Effector memory CD8-positive, alpha-beta T cell (primary cell): Measurements from ENCODE around the gene DRD4.

Source experiments
- ATAC-seq: fragments of 150-1000 bp; cut with Tn5 transposase; replicated peaks from 2 replicates; pipeline ENCODE4 v1.10.0; 2021; ENCODE audit warnings: mild to moderate bottlenecking, moderate library complexity
- DNase-seq, 3 experiments: peaks; one replicate each; pipeline ENCODE4 v3.0.0; 2021
- H3K27ac Mint-ChIP-seq, 2 donors: one replicate each; pipeline ENCODE4 v1.8.0; 2022; ENCODE audit warnings: mild to moderate bottlenecking in 2 of 2, mixed read lengths in 2 of 2, moderate library complexity in 2 of 2
- H3K27me3 Mint-ChIP-seq, 2 donors: one replicate each; pipeline ENCODE4 v1.8.0; 2022; ENCODE audit warnings: mixed read lengths in 2 of 2
- H3K36me3 Mint-ChIP-seq: one replicate; pipeline ENCODE4 v1.8.0; 2022; ENCODE audit warnings: mild to moderate bottlenecking, moderate library complexity, mixed read lengths; ENCODE audit not compliant: insufficient read depth
- H3K4me1 Mint-ChIP-seq, 2 donors: one replicate each; pipeline ENCODE4 v1.8.0; 2022; ENCODE audit warnings: low read depth in 2 of 2, mixed read lengths in 2 of 2
- H3K4me3 Mint-ChIP-seq, 2 donors: one replicate each; pipeline ENCODE4 v1.8.0; 2022; ENCODE audit warnings: mild to moderate bottlenecking in 2 of 2, mixed read lengths in 2 of 2, moderate library complexity in 2 of 2
- H3K9me3 Mint-ChIP-seq, 2 donors: one replicate each; pipeline ENCODE4 v1.8.0; 2022; ENCODE audit warnings: mixed read lengths in 2 of 2
- total RNA-seq, 9 experiments: gene quantifications; one replicate each; lab custom pipeline; 2026; lab: John Stamatoyannopoulos, UW

DRD4 gene
- total RNA-seq, result 0 to 1.1 (median 0.13) reads per million in 9 experiments

DNA sequence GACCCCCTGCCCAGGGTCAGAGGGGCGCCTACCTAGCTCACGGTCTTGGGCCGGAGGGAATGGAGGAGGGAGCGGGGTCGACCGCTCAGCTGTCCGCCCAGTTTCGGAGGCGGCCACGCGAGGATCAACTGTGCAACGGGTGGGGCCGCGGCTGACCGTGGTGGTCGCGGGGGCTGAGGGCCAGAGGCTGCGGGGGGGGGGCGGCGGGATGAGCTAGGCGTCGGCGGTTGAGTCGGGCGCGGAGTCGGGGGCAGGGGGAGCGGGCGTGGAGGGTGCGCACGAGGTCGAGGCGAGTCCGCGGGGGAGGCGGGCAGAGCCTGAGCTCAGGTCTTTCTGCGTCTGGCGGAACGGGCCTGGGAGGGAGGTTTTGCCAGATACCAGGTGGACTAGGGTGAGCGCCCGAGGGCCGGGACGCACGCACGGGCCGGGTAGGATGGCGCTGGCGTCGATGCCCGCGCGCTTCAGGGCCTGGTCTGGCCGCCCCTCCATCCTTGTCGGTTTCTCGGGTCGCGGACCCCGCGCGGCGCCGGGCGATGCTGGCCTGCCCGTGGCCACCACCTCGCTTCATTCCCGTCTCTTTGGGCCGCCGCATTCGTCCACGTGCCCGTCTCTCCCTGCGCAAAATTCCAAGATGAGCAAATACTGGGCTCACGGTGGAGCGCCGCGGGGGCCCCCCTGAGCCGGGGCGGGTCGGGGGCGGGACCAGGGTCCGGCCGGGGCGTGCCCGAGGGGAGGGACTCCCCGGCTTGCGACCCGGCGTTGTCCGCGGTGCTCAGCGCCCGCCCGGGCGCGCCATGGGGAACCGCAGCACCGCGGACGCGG lies at the start of gene DRD4:
Gene DRD4, plus strand, starts transcription at position 759 of the 822 bp plus-strand sequence. Its CDS starts 36 bp downstream, at position 795.
- Mint-ChIP-seq H3K27me3 (peaks cover 13 to 38% of the 10 kb centered on the region in 2 donors), H3K36me3 (no peaks in the 10 kb centered on the region), H3K4me3 (peak within 1 kb of the TSS; percentile 57 to 58), H3K27ac (no peak within 1 kb of the TSS), H3K9me3 (no peaks in the 10 kb centered on the region), H3K4me1 (peaks cover 11 to 15% of the 10 kb centered on the region in 2 donors)
- DNase-seq (no peak), ATAC-seq (peak; percentile 30)

DNA sequence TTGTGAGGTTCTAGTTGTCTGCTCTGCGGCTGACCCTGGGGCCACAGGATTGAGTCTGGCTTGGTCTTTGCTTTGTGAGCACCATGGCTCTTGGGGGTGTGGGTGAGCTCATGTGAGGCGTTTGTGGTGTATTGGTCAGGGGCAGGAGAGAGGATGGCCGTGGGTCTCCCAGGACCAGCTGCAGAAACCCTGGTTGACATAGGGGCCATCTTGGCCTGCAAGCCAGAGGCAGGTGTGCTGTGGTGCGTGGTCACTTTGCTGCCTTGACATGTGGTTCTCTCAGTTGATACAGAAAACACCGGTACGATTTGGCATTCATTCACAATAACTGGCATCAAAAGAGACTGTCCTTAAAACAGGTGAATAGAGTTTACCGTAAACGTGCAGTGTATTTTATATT lies 49.5 kb upstream of the DRD4 start:
- H3K9me3 Mint-ChIP-seq, result no peaks in the 10 kb centered on the region
- peaks cover 82% of the 10 kb centered on the region for H3K36me3 Mint-ChIP-seq
- H3K4me1 Mint-ChIP-seq, result peaks cover 16 to 29% of the 10 kb centered on the region in 2 donors
- ATAC-seq, result peak; percentile 9
- peak overlapping the region; percentile 99 for H3K27ac Mint-ChIP-seq
- peak overlapping the region; percentile 70 to 71 for H3K4me3 Mint-ChIP-seq
- H3K27me3 Mint-ChIP-seq, result no peaks in the 10 kb centered on the region
- DNase-seq, result no peak

GRCh38 chr11:587978-588380 lies 49.1 kb upstream of the DRD4 start:
- Mint-ChIP-seq H3K27ac (peak overlapping the region; percentile 99), H3K36me3 (peaks cover 82% of the 10 kb centered on the region), H3K4me3 (peak overlapping the region; percentile 70 to 71), H3K9me3 (no peaks in the 10 kb centered on the region), H3K27me3 (no peaks in the 10 kb centered on the region), H3K4me1 (peaks cover 16 to 29% of the 10 kb centered on the region in 2 donors)
- ATAC-seq (peak; percentile 93), DNase-seq (peak; percentile 54 to 61 (median 60))

GRCh38 chr11:589798-590197 lies 47.3 kb upstream of the DRD4 start:
- Mint-ChIP-seq H3K4me1 (peaks cover 16 to 27% of the 10 kb centered on the region in 2 donors), H3K27me3 (no peaks in the 10 kb centered on the region), H3K4me3 (no peak overlapping the region), H3K27ac (peak overlapping the region; percentile 59 to 67), H3K9me3 (no peaks in the 10 kb centered on the region), H3K36me3 (peaks cover 81% of the 10 kb centered on the region)
- ATAC-seq, result no peak
- no peak for DNase-seq

DNA sequence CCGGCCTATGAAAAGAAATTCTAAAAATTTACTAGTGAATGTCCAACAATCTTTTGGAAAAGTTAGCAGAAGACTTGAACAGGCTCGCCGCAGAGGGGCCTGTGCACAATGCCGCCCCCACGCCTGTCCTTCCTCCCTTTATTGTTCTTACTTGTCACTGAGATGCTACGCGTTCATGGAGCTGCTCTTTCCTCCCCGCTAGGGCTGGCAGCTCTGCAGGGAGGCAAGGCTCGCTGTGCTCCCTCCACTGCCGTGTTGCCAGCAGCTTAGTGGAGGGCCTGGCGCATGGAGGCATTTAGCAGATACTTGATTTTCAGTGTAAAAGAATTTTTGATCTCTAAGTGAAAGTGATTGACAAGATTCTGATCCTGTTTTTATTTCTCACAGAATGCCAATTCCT lies 46.1 kb upstream of the DRD4 start:
- DNase-seq (no peak), ATAC-seq (no peak)
- Mint-ChIP-seq H3K27me3 (no peaks in the 10 kb centered on the region), H3K4me1 (peaks cover 16 to 27% of the 10 kb centered on the region in 2 donors), H3K36me3 (peaks cover 86% of the 10 kb centered on the region), H3K9me3 (no peaks in the 10 kb centered on the region), H3K27ac (no peak overlapping the region), H3K4me3 (no peak overlapping the region)

- no peak for ATAC-seq
- Mint-ChIP-seq H3K4me1 (peaks cover 14 to 24% of the 10 kb centered on the region in 2 donors), H3K27ac (peak overlapping the region in 1 of 2 donors; percentile 60), H3K9me3 (no peaks in the 10 kb centered on the region), H3K36me3 (peaks cover 84% of the 10 kb centered on the region), H3K27me3 (no peaks in the 10 kb centered on the region), H3K4me3 (no peak overlapping the region)
- no peak for DNase-seq
Observed at GRCh38 chr11:592501-592900, 44.6 kb upstream of the DRD4 start.

DNA sequence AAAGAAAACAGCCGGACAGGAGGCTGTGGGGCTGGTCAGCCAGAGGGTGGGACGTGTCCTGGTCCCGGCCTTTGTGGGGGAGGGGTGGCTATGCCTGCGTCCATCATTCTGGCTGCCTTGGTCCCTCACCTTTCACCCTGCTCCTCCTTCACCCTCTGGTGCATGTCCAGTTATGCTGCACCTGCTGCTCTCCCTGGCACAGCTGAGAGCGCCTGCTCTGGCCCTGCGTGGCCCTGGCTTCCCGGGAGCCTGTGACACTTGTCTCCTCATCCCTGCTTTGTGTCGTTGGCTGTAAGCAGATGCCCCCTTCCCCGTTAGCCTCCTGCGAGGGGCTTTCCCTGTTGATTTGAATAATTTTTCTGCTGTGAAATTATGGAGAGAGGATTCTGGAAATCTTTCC lies 44.2 kb upstream of the DRD4 start:
- DNase-seq (no peak), ATAC-seq (no peak)
- Mint-ChIP-seq H3K4me1 (peaks cover 11 to 20% of the 10 kb centered on the region in 2 donors), H3K27me3 (no peaks in the 10 kb centered on the region), H3K9me3 (no peaks in the 10 kb centered on the region), H3K4me3 (no peak overlapping the region), H3K27ac (peak overlapping the region in 1 of 2 donors; percentile 60), H3K36me3 (peaks cover 80% of the 10 kb centered on the region)

- ATAC-seq (no peak), DNase-seq (no peak)
- Mint-ChIP-seq H3K27me3 (no peaks in the 10 kb centered on the region), H3K27ac (peak overlapping the region in 1 of 2 donors; percentile 60), H3K9me3 (no peaks in the 10 kb centered on the region), H3K36me3 (peaks cover 80% of the 10 kb centered on the region), H3K4me3 (no peak overlapping the region), H3K4me1 (peaks cover 7 to 15% of the 10 kb centered on the region in 2 donors)
Observed at GRCh38 chr11:593347-593746, 43.7 kb upstream of the DRD4 start.

DNA sequence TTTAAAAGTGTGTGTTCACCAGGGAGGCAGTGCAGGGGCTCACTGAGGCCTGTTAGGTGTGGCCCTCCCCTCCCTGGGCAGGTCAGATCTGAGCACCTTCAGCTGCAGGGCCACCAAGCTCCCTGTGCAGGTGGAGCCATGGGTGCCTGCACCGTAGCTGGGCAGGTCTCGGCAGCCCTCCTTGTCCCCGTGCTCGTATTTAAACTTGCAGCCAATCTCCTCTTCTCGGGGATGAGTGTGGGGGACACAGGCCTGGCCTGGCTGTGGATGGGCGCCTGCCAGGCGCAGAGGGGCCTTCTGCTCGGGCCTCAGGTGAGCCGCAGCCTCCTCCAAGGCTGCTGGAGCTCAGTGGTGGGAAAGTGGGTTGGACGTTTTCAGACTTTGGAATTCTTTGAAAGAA lies 41.7 kb upstream of the DRD4 start:
- Mint-ChIP-seq H3K4me3 (no peak overlapping the region), H3K27me3 (no peaks in the 10 kb centered on the region), H3K9me3 (no peaks in the 10 kb centered on the region), H3K36me3 (peaks cover 84% of the 10 kb centered on the region), H3K4me1 (peaks cover 7 to 10% of the 10 kb centered on the region in 2 donors), H3K27ac (no peak overlapping the region)
- ATAC-seq (no peak), DNase-seq (no peak)

DNA sequence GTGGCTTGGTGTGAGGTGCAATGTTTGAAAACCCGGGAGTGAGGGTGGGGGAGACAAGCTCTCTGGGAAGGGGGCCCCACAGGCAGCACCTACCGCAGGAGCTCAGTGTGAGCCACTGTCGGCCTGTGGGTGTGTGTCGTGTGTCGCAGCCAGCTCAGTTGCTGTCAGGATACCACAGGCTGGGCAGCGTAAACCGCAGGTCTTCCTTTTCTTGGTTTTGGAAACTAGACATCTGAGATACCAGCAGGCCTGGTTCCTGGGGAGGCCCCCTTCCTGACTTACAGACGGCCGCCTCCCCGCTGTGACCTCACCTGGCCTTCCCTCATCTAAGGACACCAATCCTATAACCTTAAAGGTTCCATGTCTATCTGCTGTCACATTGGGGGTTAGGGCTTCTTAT lies 40.7 kb upstream of the DRD4 start:
- Mint-ChIP-seq H3K36me3 (peaks cover 85% of the 10 kb centered on the region), H3K4me1 (peaks cover 7 to 10% of the 10 kb centered on the region in 2 donors), H3K27me3 (no peaks in the 10 kb centered on the region), H3K9me3 (no peaks in the 10 kb centered on the region), H3K4me3 (peak overlapping the region in 1 of 2 donors; percentile 5), H3K27ac (peak overlapping the region; percentile 56 to 84)
- DNase-seq (no peak), ATAC-seq (peak; percentile 77)

- H3K27me3 Mint-ChIP-seq, result no peaks in the 10 kb centered on the region
- H3K36me3 Mint-ChIP-seq, result peaks cover 85% of the 10 kb centered on the region
- peak overlapping the region; percentile 56 to 84 for H3K27ac Mint-ChIP-seq
- no peaks in the 10 kb centered on the region for H3K9me3 Mint-ChIP-seq
- ATAC-seq, result no peak
- no peak for DNase-seq
- peak overlapping the region in 1 of 2 donors; percentile 40 for H3K4me3 Mint-ChIP-seq
- H3K4me1 Mint-ChIP-seq, result peaks cover 6 to 9% of the 10 kb centered on the region in 2 donors
Observed at GRCh38 chr11:597166-597725, 39.8 kb upstream of the DRD4 start.

GRCh38 chr11:598005-598680 lies 38.9 kb upstream of the DRD4 start:
- Mint-ChIP-seq H3K4me1 (peaks cover 4 to 6% of the 10 kb centered on the region in 2 donors), H3K36me3 (peaks cover 85% of the 10 kb centered on the region), H3K27me3 (no peaks in the 10 kb centered on the region), H3K9me3 (no peaks in the 10 kb centered on the region), H3K27ac (peak overlapping the region in 1 of 2 donors; percentile 84), H3K4me3 (no peak overlapping the region)
- DNase-seq (no peak), ATAC-seq (no peak)

- Mint-ChIP-seq H3K4me1 (peaks cover 1 to 4% of the 10 kb centered on the region in 2 donors), H3K36me3 (peaks cover 77% of the 10 kb centered on the region), H3K27ac (peak overlapping the region in 1 of 2 donors; percentile 61), H3K9me3 (no peaks in the 10 kb centered on the region), H3K4me3 (no peak overlapping the region), H3K27me3 (no peaks in the 10 kb centered on the region)
- no peak for ATAC-seq
- no peak for DNase-seq
Observed at GRCh38 chr11:601573-602245, 35.4 kb upstream of the DRD4 start.
